HepG2 (cell line): ENCODE results near the gene ARHGAP5. TPM values are rescaled to one million over a fixed set of nuclear protein-coding genes. Genes with fewer than 3 reads are reported as not detected.

Experiments used
- ASH2L ChIP-seq: fragments of 300-600, 200-600 bp; sonication (generic); IDR thresholded peaks from 2 replicates; pipeline ENCODE4 v1.7.0; 2017; ENCODE audit warnings: low read depth, mild to moderate bottlenecking, moderate library complexity, mixed read lengths, low read length; ENCODE audit not compliant: insufficient read length
- CHCHD3 ChIP-seq: sonication (generic); formaldehyde crosslinking; IDR thresholded peaks from 2 replicates; pipeline ENCODE4 v1.8.0; 2022; ENCODE audit warnings: mild to moderate bottlenecking, missing genetic modification reagents, moderate library complexity
- GRHL1 ChIP-seq: sonication (generic); formaldehyde crosslinking; conservative IDR thresholded peaks from 2 replicates; pipeline ENCODE4 v1.8.0; 2022; ENCODE audit warnings: missing genetic modification reagents
- MYC ChIP-seq: sonication (generic); formaldehyde crosslinking; IDR thresholded peaks from 2 replicates; pipeline ENCODE4 v1.9.0; 2021; ENCODE audit warnings: missing genetic modification reagents, borderline replicate concordance
- STAG1 ChIP-seq: sonication (generic); formaldehyde crosslinking; IDR thresholded peaks from 2 replicates; pipeline ENCODE4 v1.4.0; 2020; ENCODE audit warnings: missing genetic modification reagents
- UBTF ChIP-seq: sonication (generic); formaldehyde crosslinking; IDR thresholded peaks from 2 replicates; pipeline ENCODE4 v1.4.0; 2020; ENCODE audit warnings: mild to moderate bottlenecking, missing genetic modification reagents
- ZBED4 ChIP-seq: sonication (generic); formaldehyde crosslinking; IDR thresholded peaks from 2 replicates; pipeline ENCODE4 v1.4.0; 2020; ENCODE audit warnings: missing genetic modification reagents, borderline replicate concordance
- ZBTB2 ChIP-seq: sonication (generic); formaldehyde crosslinking; IDR thresholded peaks from 2 replicates; pipeline ENCODE4 v1.8.0; 2022; ENCODE audit warnings: low read depth, missing genetic modification reagents
- ZNF12 ChIP-seq: sonication (generic); formaldehyde crosslinking; IDR thresholded peaks from 2 replicates; pipeline ENCODE4 v1.5.0; 2020; ENCODE audit warnings: missing genetic modification reagents
- ZNF121 ChIP-seq: sonication (generic); formaldehyde crosslinking; IDR thresholded peaks from 2 replicates; pipeline ENCODE4 v1.5.0; 2020; ENCODE audit warnings: mild to moderate bottlenecking, missing genetic modification reagents
- ZNF570 ChIP-seq: sonication (generic); formaldehyde crosslinking; IDR thresholded peaks from 2 replicates; pipeline ENCODE4 v1.4.0; 2020; ENCODE audit warnings: mild to moderate bottlenecking, missing genetic modification reagents, borderline replicate concordance
- ZNF629 ChIP-seq: sonication (generic); formaldehyde crosslinking; conservative IDR thresholded peaks from 2 replicates; pipeline ENCODE4 v1.5.0; 2020; ENCODE audit warnings: missing genetic modification reagents
- ZNF839 ChIP-seq: sonication (generic); formaldehyde crosslinking; IDR thresholded peaks from 2 replicates; pipeline ENCODE4 v1.4.0; 2020; ENCODE audit warnings: missing genetic modification reagents, mild to moderate bottlenecking, borderline replicate concordance
- polyA plus RNA-seq, 8 experiments: library from polyadenylated mRNA; depleted of rRNA in 3 of 8; stranded (reverse) in 7 of 8; unstranded in 1 of 8; fragments of >200 nt; fragmentation: Illumina TruSeq in 4 of 8; extraction: Trizol in 4 of 8; gene quantifications; 2 replicates each; pipeline versions ENCODE4 v1.2.1 to v1.2.3, GENCODE V29; 2011 to 2016; ENCODE audit warnings: low read depth in 4 of 8, missing spikeins in 1 of 8, mixed read lengths in 1 of 8; ENCODE audit not compliant: insufficient read depth in 1 of 8
- total RNA-seq, 5 experiments: library from RNA; depleted of rRNA; stranded (reverse); fragments of >200 nt; fragmentation: Illumina TruSeq; extraction: Trizol; gene quantifications; 2 replicates each; pipeline ENCODE4 v1.2.3, GENCODE V29; 2016; ENCODE audit warnings: low read depth in 1 of 5
- TF ChIP-seq, protein P1 (sequence below): sonication (generic); formaldehyde crosslinking; IDR thresholded peaks from 2 replicates; pipeline ENCODE4 v1.5.0; 2020; ENCODE audit warnings: mild to moderate bottlenecking, missing genetic modification reagents

ARHGAP5 gene
- total and polyA plus RNA-seq, 2 of the 13 experiments (the other 11 are each of a cell fraction or from before 2014, with no cell fraction given): 33.7 to 144 TPM

DNA sequence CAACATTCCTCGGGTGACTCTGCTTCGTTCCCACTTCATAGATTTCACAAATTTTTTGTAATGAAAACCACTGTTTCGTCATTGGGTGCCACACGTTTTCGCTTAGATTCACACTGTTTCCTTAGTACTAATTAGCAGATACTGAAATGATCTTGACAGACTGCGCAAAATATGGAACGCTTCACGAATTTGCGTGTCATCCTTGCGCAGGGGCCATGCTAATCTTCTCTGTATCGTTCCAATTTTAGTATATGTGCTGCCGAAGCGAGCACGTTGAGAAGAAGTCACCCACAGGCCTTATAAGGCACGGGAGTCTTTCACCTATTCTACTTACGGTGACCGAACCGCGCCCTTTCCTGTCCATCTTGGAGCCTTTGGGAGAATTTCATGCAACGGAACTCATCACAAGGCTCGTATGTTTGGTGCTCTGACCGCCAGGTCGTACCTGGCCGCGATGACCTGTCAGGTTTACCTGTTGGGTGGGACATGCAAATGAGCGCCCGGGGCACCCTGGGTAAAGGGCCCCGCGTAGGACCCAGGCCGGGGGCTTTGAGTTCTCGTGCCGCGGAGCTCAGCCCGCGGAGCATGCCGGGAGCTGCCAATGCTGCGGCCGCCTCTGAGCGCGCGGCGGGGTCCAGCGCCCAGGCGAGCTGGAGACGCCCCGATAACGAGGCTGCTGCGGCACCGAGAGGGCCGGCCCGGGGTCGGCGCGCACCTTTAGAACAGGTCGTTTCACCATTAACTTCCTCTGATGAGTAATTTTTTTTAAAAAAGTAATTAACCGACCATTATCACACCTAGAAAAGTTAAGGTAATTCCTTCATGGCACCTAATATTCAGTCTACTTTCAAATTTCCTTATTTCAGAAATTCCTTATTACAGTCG, 126.1 kb downstream of the ARHGAP5 start, which contains the start of gene RNU6-8 (continued):
- TF ChIP-seq UBTF (CRISPR knock-in tag) (peak; percentile 83), ZBTB2 (CRISPR knock-in tag) (0 out of 2 replicates have a peak, but pooled peaks have one; percentile 36), MYC (CRISPR knock-in tag) (peak; percentile 94), ZNF121 (CRISPR knock-in tag) (no peak; the same call in none of the 2 replicates), ZNF839 (CRISPR knock-in tag) (no peak), ASH2L (peak; percentile 98), GRHL1 (no peak), ZNF12 (CRISPR knock-in tag) (peak; percentile 90), CHCHD3 (CRISPR knock-in tag) (no peak), ZBED4 (peak; percentile 71; the same call in 1 of the 2 replicates), STAG1 (CRISPR knock-in tag) (peak; percentile 30; the same call in 1 of the 2 replicates), ZNF629 (CRISPR knock-in tag) (0 out of 2 replicates have a peak, but pooled peaks have one; percentile 56), ZNF570 (CRISPR knock-in tag) (no peak)
- TF ChIP-seq, protein P1, sequence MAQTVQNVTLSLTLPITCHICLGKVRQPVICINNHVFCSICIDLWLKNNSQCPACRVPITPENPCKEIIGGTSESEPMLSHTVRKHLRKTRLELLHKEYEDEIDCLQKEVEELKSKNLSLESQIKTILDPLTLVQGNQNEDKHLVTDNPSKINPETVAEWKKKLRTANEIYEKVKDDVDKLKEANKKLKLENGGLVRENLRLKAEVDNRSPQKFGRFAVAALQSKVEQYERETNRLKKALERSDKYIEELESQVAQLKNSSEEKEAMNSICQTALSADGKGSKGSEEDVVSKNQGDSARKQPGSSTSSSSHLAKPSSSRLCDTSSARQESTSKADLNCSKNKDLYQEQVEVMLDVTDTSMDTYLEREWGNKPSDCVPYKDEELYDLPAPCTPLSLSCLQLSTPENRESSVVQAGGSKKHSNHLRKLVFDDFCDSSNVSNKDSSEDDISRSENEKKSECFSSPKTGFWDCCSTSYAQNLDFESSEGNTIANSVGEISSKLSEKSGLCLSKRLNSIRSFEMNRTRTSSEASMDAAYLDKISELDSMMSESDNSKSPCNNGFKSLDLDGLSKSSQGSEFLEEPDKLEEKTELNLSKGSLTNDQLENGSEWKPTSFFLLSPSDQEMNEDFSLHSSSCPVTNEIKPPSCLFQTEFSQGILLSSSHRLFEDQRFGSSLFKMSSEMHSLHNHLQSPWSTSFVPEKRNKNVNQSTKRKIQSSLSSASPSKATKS: no peak
